Endothelial cell of umbilical vein (primary cell): ENCODE data around the gene USP28. TPM values are rescaled to one million over a fixed set of nuclear protein-coding genes. Genes with fewer than 3 reads are reported as not detected.

Source experiments
- BruUV-seq: library from RNA; stranded (reverse); fragments of 400-500 nt; replicated peaks from 2 replicates; lab custom pipeline; 2021; lab: Mats Ljungman, UMichigan
- CTCF ChIA-PET: fragments of 300-600, 350-600 bp; sonication (Branson Sonifier 250); formaldehyde crosslinking; loops from one replicate; lab custom pipeline; 2021; ENCODE audit warnings: antibody characterized with exemption, inconsistent platforms; lab: Charles Lee
- POLR2A ChIA-PET: fragments of 300-600, 350-600 bp; sonication (Branson Sonifier 250); formaldehyde crosslinking; loops from one replicate; lab custom pipeline; 2021; ENCODE audit warnings: antibody characterized with exemption, inconsistent platforms; lab: Charles Lee
- DNase-seq: peaks from one replicate; pipeline ENCODE4 v3.0.0-alpha.2; 2011; ENCODE audit warnings: low read depth, low spot score
- FAIRE-seq: peaks from 2 replicates; lab custom pipeline; 2011; peaks lifted over from hg19 to GRCh38; lab: Jason Lieb, UNC
- H2AFZ ChIP-seq: 2 replicates; pipeline ENCODE4 v1.6.0; 2012; ENCODE audit warnings: low read depth, low read length, control low read depth, inconsistent platforms
- H3K27ac ChIP-seq: 2 replicates; pipeline ENCODE4 v1.5.1; 2011; ENCODE audit warnings: low read depth, mild to moderate bottlenecking, control low read depth, low read length, moderate library complexity; ENCODE audit not compliant: insufficient read depth
- H3K27me3 ChIP-seq, 2 experiments: 2 replicates each; pipeline versions ENCODE4 v1.6.0 to v1.6.1; 2011; ENCODE audit warnings: low read length in 2 of 2, mixed read lengths in 1 of 2; ENCODE audit not compliant: control insufficient read depth in 2 of 2, insufficient read depth in 2 of 2
- H3K36me3 ChIP-seq, 2 experiments: 2 replicates in 1 of 2; 3 replicates in 1 of 2; pipeline ENCODE4 v1.5.1; 2011; ENCODE audit warnings: low read length in 2 of 2, mild to moderate bottlenecking in 1 of 2, moderate library complexity in 1 of 2; ENCODE audit not compliant: control insufficient read depth in 2 of 2, insufficient read depth in 2 of 2; ENCODE audit errors: extremely low read depth in 1 of 2
- H3K4me1 ChIP-seq: 3 replicates; pipeline ENCODE4 v1.5.1; 2011; ENCODE audit warnings: mild to moderate bottlenecking, low read length; ENCODE audit not compliant: control insufficient read depth, insufficient read depth; ENCODE audit errors: extremely low read depth
- H3K4me2 ChIP-seq: 2 replicates; pipeline ENCODE4 v1.6.1; 2011; ENCODE audit warnings: low read length, control low read depth, mixed read lengths; ENCODE audit not compliant: insufficient read depth
- H3K4me3 ChIP-seq, 3 experiments: fragments of 200-600 bp in 1 of 3; sonication (generic), shearing (Covaris generic) in 1 of 3; replicated peaks in 1 of 3; 2 replicates each; pipeline ENCODE4 v1.5.1; 2011 to 2016; ENCODE audit warnings: control low read depth in 3 of 3, low read length in 3 of 3, mild to moderate bottlenecking in 2 of 3, inconsistent platforms in 1 of 3, low read depth in 1 of 3, moderate library complexity in 1 of 3; ENCODE audit not compliant: insufficient read depth in 1 of 3
- H3K79me2 ChIP-seq: 2 replicates; pipeline ENCODE4 v1.6.0; 2012; ENCODE audit warnings: low read length, inconsistent platforms; ENCODE audit not compliant: control insufficient read depth, insufficient read depth
- H3K9ac ChIP-seq: replicated peaks from 2 replicates; pipeline ENCODE3; 2011; ENCODE audit warnings: low read length, control low read depth; ENCODE audit not compliant: insufficient read depth; ENCODE audit errors: extremely low read depth
- H3K9me1 ChIP-seq: replicated peaks from 3 replicates; pipeline ENCODE4 v1.6.0; 2011; ENCODE audit warnings: mild to moderate bottlenecking, low read length; ENCODE audit not compliant: control insufficient read depth, insufficient read depth; ENCODE audit errors: extremely low read depth
- H3K9me3 ChIP-seq: replicated peaks from 2 replicates; pipeline ENCODE4 v1.5.1; 2012; ENCODE audit warnings: low read length, inconsistent platforms; ENCODE audit not compliant: control insufficient read depth, insufficient read depth
- H4K20me1 ChIP-seq: replicated peaks from 2 replicates; pipeline ENCODE3; 2011; ENCODE audit warnings: mild to moderate bottlenecking, low read length; ENCODE audit not compliant: control insufficient read depth, insufficient read depth; ENCODE audit errors: extremely low read depth
- EZH2 ChIP-seq: IDR thresholded peaks from 2 replicates; pipeline ENCODE4 v1.6.1; 2012; ENCODE audit warnings: borderline replicate concordance, low read depth, mild to moderate bottlenecking, moderate library complexity, low read length, inconsistent platforms; ENCODE audit not compliant: severe bottlenecking
- FOS ChIP-seq: IDR thresholded peaks from 2 replicates; pipeline ENCODE4 v1.6.1; 2011; ENCODE audit warnings: mild to moderate bottlenecking, low read length, moderate library complexity, borderline replicate concordance; ENCODE audit not compliant: insufficient read depth
- GATA2 ChIP-seq: IDR thresholded peaks from 2 replicates; pipeline ENCODE4 v1.7.0; 2011; ENCODE audit warnings: low read depth, mild to moderate bottlenecking, moderate library complexity, mixed read lengths, low read length; ENCODE audit not compliant: insufficient read length, insufficient read depth
- JUN ChIP-seq: IDR thresholded peaks from 2 replicates; pipeline ENCODE4 v1.6.1; 2011; ENCODE audit warnings: borderline replicate concordance, low read depth; ENCODE audit not compliant: insufficient read length, insufficient read depth
- MYC ChIP-seq: IDR thresholded peaks from one replicate; pipeline ENCODE4 v1.6.1; 2011; ENCODE audit warnings: mild to moderate bottlenecking, low read depth, low read length
- POLR2A ChIP-seq: IDR thresholded peaks from 2 replicates; pipeline ENCODE4 v1.6.1; 2012; ENCODE audit warnings: low read depth, mild to moderate bottlenecking, control low read depth, low read length
- dilution Hi-C: fragments of 300-500 bp; cut with MboI; formaldehyde crosslinking; loops from one replicate; pipeline ENCODE4 v1.15.0; 2019; ENCODE audit warnings: low sequenced_read_pairs; ENCODE audit not compliant: extremely low pct_ligation_motif_present
- intact Hi-C: fragments of 100-400 bp; cut with micrococcal nuclease; formaldehyde crosslinking; loops from one replicate; pipeline ENCODE4 v1.10.0; 2022
- polyA plus RNA-seq, 4 experiments: library from polyadenylated mRNA; depleted of rRNA in 3 of 4; stranded (reverse) in 3 of 4; unstranded in 1 of 4; fragments of >200 nt; gene quantifications; 2 replicates each; pipeline versions ENCODE4 v1.2.1 to v1.2.3, GENCODE V29; 2011 to 2012; ENCODE audit warnings: missing spikeins in 1 of 4
- total RNA-seq: library from RNA; stranded (reverse); gene quantifications from 2 replicates; pipeline ENCODE4 v1.2.3, GENCODE V29; 2021
- TF ChIP-seq, protein P1 (sequence below), 2 donors: IDR thresholded peaks; 1 replicate in 1 of 2; 2 replicates in 1 of 2; pipeline ENCODE4 v1.5.1; 2011; ENCODE audit warnings: low read length in 2 of 2, mild to moderate bottlenecking in 2 of 2, moderate library complexity in 2 of 2, control low read depth in 1 of 2, inconsistent platforms in 1 of 2, low read depth in 1 of 2; ENCODE audit not compliant: insufficient read depth in 1 of 2; ENCODE audit errors: extremely low read depth in 1 of 2

The USP28 gene
- total and polyA plus RNA-seq, 2 donors (not counting 3 experiments of a cell fraction or from before 2014, with no cell fraction given): 19.2 to 29.6 TPM

DNA sequence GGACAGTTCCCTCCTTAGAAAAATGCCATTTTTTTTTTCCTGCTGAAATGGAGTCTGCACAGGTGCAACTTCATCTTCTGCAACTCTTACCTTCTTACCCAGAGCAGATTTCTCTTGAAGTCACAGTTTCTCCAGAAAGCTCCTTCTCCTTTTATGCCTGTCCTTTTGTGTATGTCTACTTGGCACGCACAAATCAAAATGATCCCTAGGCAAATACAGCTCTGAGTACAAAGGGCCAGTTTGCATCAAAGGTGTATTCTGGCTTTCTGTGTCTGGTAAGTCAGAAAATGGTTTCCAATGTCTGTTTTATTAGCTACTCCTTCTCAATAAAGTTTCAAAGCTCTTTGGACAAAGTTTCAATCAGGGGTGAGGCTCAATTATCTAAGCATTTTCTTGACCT is 93.2 kb downstream of the USP28 start:
- BruUV-seq: no TSS peak
- H4K20me1 ChIP-seq: no peaks in the 10 kb centered on the region
- intact Hi-C loops: no loop called here
- DNase-seq (no peak), FAIRE-seq (no peak)
- dilution Hi-C loops: no loop called here
- H3K4me3 ChIP-seq: no peak overlapping the region
- H3K9me1 ChIP-seq: no peaks in the 10 kb centered on the region
- H3K9me3 ChIP-seq: no peaks in the 10 kb centered on the region
- no peaks in the 10 kb centered on the region for H3K36me3 ChIP-seq
- peaks cover 8 to 15% of the 10 kb centered on the region in 2 experiments for H3K27me3 ChIP-seq
- no peak overlapping the region for H3K9ac ChIP-seq
- ChIA-PET CTCF (interaction anchor here (0.8 to 2.0 kb wide), 7 partner anchors 9 to 56 kb away, joined by 3 to 5 read pairs (median 4); partner anchors contain the start of gene ZW10), POLR2A (no interaction called here)
- H3K4me1 ChIP-seq: no peaks in the 10 kb centered on the region
- H3K4me2 ChIP-seq: no peak overlapping the region
- H3K79me2 ChIP-seq: no peaks in the 10 kb centered on the region
- no peak overlapping the region for H3K27ac ChIP-seq
- TF ChIP-seq JUN (no peak), GATA2 (no peak), EZH2 (no peak), POLR2A (no peak), FOS (no peak), MYC (no peak)
- TF ChIP-seq, protein P1, sequence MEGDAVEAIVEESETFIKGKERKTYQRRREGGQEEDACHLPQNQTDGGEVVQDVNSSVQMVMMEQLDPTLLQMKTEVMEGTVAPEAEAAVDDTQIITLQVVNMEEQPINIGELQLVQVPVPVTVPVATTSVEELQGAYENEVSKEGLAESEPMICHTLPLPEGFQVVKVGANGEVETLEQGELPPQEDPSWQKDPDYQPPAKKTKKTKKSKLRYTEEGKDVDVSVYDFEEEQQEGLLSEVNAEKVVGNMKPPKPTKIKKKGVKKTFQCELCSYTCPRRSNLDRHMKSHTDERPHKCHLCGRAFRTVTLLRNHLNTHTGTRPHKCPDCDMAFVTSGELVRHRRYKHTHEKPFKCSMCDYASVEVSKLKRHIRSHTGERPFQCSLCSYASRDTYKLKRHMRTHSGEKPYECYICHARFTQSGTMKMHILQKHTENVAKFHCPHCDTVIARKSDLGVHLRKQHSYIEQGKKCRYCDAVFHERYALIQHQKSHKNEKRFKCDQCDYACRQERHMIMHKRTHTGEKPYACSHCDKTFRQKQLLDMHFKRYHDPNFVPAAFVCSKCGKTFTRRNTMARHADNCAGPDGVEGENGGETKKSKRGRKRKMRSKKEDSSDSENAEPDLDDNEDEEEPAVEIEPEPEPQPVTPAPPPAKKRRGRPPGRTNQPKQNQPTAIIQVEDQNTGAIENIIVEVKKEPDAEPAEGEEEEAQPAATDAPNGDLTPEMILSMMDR (IDR thresholded peaks at IDR 0.05; ENCODE audit: extremely low read depth in 1 of 2, insufficient read depth in 1 of 2, low read depth in 1 of 2, low read length in 2 of 2): no peak
- H2AFZ ChIP-seq: no peak overlapping the region
